HEK293T (cell line): ENCODE results near the gene WDR46.

Source experiments
- ELF4 ChIP-seq: fragments of 450-650 bp; IDR thresholded peaks from 2 replicates; pipeline ENCODE4 v1.6.1; 2017; ENCODE audit warnings: antibody characterized with exemption
- FOXK2 ChIP-seq: fragments of 450-650 bp; IDR thresholded peaks from 2 replicates; pipeline ENCODE4 v1.6.1; 2016; ENCODE audit warnings: mild to moderate bottlenecking
- TF ChIP-seq, protein P1 (sequence below): fragments of 450-650 bp; IDR thresholded peaks from 2 replicates; pipeline ENCODE4 v1.6.1; 2016

DNA sequence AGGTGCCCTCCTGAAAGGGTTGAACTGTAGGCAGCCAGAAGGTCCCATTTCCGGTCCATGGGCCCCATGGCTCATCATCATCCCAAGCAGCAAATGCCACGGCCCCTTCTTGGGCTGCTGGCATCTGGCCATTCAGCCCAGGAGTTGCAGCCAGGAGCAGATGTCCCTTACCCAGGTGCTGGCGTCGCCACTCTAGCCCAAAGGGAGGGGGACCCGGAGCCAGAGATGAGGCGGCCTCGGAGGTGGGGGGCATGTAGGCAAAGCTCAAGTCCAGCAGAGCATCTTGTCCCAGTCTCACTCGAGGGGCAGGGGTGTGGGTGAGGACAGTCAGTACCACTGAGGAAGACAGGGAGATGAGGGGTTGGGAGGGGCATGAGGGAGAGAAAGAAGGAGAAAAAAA lies 16.0 kb upstream of the WDR46 start:
- TF ChIP-seq, protein P1, sequence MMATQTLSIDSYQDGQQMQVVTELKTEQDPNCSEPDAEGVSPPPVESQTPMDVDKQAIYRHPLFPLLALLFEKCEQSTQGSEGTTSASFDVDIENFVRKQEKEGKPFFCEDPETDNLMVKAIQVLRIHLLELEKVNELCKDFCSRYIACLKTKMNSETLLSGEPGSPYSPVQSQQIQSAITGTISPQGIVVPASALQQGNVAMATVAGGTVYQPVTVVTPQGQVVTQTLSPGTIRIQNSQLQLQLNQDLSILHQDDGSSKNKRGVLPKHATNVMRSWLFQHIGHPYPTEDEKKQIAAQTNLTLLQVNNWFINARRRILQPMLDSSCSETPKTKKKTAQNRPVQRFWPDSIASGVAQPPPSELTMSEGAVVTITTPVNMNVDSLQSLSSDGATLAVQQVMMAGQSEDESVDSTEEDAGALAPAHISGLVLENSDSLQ = no peak
- no peak for TF ChIP-seq ELF4
- TF ChIP-seq FOXK2 = no peak
